Measurements from ENCODE around the gene LMOD2.

LMOD2 gene, protein sequence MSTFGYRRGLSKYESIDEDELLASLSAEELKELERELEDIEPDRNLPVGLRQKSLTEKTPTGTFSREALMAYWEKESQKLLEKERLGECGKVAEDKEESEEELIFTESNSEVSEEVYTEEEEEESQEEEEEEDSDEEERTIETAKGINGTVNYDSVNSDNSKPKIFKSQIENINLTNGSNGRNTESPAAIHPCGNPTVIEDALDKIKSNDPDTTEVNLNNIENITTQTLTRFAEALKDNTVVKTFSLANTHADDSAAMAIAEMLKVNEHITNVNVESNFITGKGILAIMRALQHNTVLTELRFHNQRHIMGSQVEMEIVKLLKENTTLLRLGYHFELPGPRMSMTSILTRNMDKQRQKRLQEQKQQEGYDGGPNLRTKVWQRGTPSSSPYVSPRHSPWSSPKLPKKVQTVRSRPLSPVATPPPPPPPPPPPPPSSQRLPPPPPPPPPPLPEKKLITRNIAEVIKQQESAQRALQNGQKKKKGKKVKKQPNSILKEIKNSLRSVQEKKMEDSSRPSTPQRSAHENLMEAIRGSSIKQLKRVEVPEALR

DNA sequence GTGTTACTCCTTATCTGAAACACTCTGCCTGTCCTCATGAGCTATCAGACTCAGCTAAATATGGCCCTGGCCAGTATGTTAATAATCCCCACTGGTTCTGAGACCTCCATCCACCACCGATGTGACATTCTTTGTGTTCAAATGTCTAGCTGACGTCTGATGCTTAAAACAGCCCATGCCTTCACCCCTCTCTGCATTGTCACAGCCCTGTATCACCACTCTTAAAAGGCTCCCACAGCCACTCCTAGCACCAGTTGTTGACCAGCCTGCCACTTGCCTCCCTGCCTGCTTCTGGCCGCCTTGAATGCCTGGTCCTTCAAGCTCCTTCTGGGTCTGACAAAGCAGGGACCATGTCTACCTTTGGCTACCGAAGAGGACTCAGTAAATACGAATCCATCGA lies at the start of gene LMOD2:
LMOD2 (plus strand) TSS at position 253 of the 400 bp plus-strand sequence; CDS start at position 351, 98 bp downstream.
- DNase-seq (ENCODE audit: extremely low read depth, low read depth) = no peak
- no peak within 1 kb of the TSS for H3K4me3 ChIP-seq (replicated peaks; ENCODE audit: low read depth, low read length)
- TF ChIP-seq, protein P1, sequence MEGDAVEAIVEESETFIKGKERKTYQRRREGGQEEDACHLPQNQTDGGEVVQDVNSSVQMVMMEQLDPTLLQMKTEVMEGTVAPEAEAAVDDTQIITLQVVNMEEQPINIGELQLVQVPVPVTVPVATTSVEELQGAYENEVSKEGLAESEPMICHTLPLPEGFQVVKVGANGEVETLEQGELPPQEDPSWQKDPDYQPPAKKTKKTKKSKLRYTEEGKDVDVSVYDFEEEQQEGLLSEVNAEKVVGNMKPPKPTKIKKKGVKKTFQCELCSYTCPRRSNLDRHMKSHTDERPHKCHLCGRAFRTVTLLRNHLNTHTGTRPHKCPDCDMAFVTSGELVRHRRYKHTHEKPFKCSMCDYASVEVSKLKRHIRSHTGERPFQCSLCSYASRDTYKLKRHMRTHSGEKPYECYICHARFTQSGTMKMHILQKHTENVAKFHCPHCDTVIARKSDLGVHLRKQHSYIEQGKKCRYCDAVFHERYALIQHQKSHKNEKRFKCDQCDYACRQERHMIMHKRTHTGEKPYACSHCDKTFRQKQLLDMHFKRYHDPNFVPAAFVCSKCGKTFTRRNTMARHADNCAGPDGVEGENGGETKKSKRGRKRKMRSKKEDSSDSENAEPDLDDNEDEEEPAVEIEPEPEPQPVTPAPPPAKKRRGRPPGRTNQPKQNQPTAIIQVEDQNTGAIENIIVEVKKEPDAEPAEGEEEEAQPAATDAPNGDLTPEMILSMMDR (IDR thresholded peaks at IDR 0.05; ENCODE audit: low read depth, low read length, missing control alignments) = no peak

DNA sequence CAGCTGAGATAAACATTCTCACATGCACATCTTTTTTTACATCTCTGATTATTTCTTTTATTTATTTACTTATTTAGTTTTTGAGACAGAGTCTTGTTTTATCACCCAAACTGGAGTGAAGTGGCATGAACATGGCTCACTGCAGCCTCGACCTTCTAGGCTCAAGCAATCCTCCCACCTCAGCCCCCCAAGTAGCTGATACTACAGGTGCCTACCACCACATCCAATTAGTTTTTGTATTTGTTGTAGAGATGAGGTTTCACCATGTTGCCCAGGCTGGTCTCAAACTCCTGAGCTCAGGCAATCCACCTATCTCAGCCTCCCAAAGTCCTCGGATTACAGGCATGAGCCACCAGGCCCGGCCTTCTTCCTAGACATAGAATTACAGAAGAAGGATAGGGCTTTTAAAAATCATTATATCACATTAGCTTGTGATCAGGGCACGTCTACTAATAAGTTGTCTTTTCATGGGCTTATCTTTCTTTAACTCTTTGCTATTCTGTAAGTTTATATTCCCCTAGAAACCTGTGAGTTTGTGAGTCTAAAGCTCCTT lies 48.2 kb upstream of the LMOD2 start:
- TF ChIP-seq, protein P1 (IDR thresholded peaks at IDR 0.05; ENCODE audit: low read depth, low read length, missing control alignments) = no peak
- H3K4me3 ChIP-seq (replicated peaks; ENCODE audit: low read depth, low read length) = no peak overlapping the region
- no peak for DNase-seq (ENCODE audit: extremely low read depth, low read depth)

DNA sequence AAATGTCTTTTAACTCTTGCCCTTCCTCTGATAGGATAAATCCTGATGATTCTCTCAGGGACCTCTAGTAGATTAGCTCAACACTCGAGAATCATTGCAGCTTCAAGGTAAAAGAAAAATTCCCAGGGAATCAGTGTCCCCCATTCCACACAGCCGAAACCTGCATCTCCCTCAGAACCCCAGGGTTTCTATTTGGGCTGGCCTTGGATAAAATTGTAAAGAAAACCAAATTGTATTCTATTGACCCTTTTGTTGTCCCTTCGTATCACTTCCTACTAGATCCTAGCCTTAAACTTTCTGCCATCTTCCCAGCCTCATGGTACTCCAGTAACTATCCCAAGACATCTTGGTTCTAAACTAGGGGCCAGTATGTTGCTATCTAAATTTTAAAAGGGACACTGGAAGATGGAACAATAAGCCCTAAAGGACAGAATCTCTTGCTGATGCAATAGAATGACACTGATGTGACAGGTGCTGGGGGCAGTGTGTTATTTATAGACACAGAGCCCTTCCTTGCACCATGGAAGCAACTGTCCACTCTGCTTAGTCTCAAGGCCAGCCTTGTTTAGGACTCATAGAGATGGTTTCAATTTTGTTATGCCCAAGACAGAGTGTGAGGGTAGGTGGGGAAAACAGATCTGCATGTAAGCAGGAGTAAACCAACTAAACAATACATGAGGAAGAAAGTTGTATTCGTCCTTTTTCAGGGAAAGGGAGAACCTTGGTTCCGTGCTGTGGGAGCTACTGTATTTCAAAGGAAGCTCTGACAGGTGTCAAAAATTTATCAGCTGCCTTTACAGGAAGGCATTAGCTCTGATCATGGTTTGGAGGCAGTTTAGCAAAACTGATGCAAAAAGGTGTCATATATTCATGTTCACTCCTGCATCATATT lies 46.4 kb upstream of the LMOD2 start:
- DNase-seq (ENCODE audit: extremely low read depth, low read depth) = no peak
- TF ChIP-seq, protein P1 (IDR thresholded peaks at IDR 0.05; ENCODE audit: low read depth, low read length, missing control alignments) = no peak
- no peak overlapping the region for H3K4me3 ChIP-seq (replicated peaks; ENCODE audit: low read depth, low read length)

DNA sequence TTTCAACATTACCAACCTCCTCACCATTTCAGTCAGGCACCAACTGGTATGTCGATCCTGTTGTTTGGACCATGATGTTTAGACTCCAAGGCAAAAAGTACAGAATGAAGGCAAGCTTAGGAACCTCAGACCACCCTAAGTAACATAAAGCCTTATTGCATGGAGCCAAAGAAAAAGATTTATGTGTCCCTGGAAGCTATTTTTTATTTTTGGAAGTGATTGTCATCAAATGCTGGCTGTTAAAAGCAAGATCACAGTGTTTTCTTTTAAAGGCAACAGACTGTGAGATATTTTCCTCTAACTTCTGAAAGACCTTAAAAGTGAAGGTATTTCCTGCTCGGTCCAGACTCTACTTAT lies 45.8 kb upstream of the LMOD2 start:
- H3K4me3 ChIP-seq (replicated peaks; ENCODE audit: low read depth, low read length) = no peak overlapping the region
- DNase-seq (ENCODE audit: extremely low read depth, low read depth) = no peak
- TF ChIP-seq, protein P1 (IDR thresholded peaks at IDR 0.05; ENCODE audit: low read depth, low read length, missing control alignments) = no peak

DNA sequence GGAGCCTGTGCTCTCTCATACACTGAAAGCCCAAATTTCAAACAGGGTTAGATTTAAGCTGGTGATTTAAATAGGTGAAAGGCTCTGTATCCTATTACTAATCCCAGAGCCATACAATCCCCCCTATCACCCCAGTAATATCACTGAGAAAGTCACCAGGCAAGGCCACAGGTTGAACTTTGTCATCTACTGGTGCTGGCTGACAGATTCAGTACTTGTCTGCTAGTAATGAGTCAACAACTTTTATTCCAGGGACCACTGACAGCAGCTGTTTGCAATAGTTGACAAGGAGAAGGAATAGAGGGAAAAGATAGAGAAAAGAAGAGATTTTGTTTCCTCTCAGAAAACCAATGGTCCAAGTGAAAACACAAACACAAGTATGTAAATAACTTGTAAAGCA lies 43.6 kb upstream of the LMOD2 start:
- TF ChIP-seq, protein P1 (IDR thresholded peaks at IDR 0.05; ENCODE audit: low read depth, low read length, missing control alignments) = no peak
- DNase-seq (ENCODE audit: extremely low read depth, low read depth) = no peak
- no peak overlapping the region for H3K4me3 ChIP-seq (replicated peaks; ENCODE audit: low read depth, low read length)

DNA sequence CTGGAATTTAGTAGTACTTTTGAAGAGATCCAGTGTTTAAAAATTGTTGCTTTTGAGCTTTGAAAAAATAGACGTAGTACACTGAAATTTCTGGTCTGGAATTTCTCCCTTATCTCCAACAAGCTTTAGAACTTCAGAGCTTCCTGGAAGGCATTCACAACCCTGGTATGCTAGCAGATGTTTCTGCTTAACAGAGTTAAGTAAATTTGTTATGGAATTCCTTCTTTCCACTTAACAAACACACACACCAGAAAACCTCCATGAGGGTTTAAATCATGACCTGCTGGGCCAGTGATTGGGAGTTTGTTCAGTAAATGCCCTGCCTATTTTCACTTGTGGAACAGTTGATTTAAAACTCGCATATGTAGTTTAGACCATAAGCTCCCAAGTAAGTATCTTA lies 40.3 kb upstream of the LMOD2 start:
- H3K4me3 ChIP-seq (replicated peaks; ENCODE audit: low read depth, low read length) = no peak overlapping the region
- TF ChIP-seq, protein P1 (IDR thresholded peaks at IDR 0.05; ENCODE audit: low read depth, low read length, missing control alignments) = no peak
- DNase-seq (ENCODE audit: extremely low read depth, low read depth) = no peak

Data from HFF-Myc (cell line).